Measurements from ENCODE around the gene FEM1C. TPM values are rescaled to one million over a fixed set of nuclear protein-coding genes. Genes with fewer than 3 reads are reported as not detected.

FEM1C gene
- total RNA-seq, 1 donor, result 17.4 TPM

DNA sequence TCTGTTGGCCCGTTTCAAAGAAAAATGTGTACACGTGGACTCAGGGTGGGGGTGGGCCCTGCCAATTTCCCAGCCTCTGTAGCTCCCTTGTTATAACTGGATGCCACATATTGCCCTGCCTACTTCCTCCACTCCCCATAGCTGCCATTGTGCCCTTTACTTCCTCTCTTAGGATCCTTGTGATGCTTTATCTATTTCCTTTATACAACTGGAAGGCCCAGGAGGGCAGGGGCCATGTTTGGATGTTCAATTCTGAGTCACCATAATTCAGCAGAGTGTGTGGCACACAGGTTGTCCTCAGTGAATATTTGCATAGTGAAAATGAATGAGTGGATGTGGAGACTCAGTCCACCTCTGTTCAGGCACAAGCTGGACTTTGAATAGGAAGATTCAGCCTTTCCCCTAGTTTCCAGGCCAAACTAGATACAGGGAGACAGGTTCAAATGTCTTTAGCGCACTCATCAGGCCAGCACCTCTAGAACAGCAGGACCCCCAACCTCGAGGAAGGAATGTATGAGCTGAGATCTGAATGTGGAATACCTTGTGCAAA is 10.6 kb upstream of the FEM1C start:
- H2AFZ ChIP-seq (ENCODE audit: low read length), result no peak overlapping the region
- no peak for DNase-seq (ENCODE audit: insufficient read length, low spot score, missing footprints)
- H3K9me3 ChIP-seq (ENCODE audit: low read depth, low read length), result no peaks in the 10 kb centered on the region
- H3K27me3 ChIP-seq (ENCODE audit: insufficient read depth, low read length), result no peaks in the 10 kb centered on the region
- no peak overlapping the region for H3K4me2 ChIP-seq (ENCODE audit: insufficient read depth, low read length)
- no peaks in the 10 kb centered on the region for H3K36me3 ChIP-seq (ENCODE audit: insufficient read depth, low read length)
- TF ChIP-seq, protein P1, sequence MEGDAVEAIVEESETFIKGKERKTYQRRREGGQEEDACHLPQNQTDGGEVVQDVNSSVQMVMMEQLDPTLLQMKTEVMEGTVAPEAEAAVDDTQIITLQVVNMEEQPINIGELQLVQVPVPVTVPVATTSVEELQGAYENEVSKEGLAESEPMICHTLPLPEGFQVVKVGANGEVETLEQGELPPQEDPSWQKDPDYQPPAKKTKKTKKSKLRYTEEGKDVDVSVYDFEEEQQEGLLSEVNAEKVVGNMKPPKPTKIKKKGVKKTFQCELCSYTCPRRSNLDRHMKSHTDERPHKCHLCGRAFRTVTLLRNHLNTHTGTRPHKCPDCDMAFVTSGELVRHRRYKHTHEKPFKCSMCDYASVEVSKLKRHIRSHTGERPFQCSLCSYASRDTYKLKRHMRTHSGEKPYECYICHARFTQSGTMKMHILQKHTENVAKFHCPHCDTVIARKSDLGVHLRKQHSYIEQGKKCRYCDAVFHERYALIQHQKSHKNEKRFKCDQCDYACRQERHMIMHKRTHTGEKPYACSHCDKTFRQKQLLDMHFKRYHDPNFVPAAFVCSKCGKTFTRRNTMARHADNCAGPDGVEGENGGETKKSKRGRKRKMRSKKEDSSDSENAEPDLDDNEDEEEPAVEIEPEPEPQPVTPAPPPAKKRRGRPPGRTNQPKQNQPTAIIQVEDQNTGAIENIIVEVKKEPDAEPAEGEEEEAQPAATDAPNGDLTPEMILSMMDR (IDR thresholded peaks at IDR 0.05; ENCODE audit: extremely low read depth, low read depth, low read length), result no peak
- H3K79me2 ChIP-seq (ENCODE audit: insufficient read depth, low read length), result no peaks in the 10 kb centered on the region
- peaks cover 15% of the 10 kb centered on the region for H3K4me1 ChIP-seq (ENCODE audit: insufficient read depth, low read length)
- no peak overlapping the region for H3K4me3 ChIP-seq (ENCODE audit: insufficient read depth, low read length)
- no peaks in the 10 kb centered on the region for H4K20me1 ChIP-seq (ENCODE audit: insufficient read depth, low read length)
- H3K27ac ChIP-seq (ENCODE audit: low read depth, low read length), result no peak overlapping the region

DNA sequence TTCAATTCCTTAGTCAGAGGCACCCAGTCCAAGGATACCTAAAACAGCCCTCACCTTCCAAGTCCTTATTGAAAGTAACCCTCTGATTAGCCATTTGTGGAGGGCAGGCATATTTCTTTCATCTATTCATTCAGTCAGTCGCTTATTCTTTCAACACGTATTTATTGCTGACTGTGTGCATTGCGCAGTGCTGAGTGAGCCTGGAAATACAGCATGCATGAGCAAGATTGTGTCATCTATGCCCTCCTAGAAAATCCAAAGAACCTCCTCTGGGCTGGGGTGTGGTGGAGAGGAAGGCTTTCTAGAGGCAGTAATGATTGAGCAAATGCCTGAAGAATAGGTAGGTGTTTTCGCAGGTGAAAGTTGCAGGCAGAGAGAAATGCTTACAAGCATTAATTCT is 8.5 kb upstream of the FEM1C start:
- Histone ChIP-seq H3K36me3 (ENCODE audit: insufficient read depth, low read length) (no peaks in the 10 kb centered on the region), H3K27ac (ENCODE audit: low read depth, low read length) (no peak overlapping the region), H3K27me3 (ENCODE audit: insufficient read depth, low read length) (no peaks in the 10 kb centered on the region), H3K4me1 (ENCODE audit: insufficient read depth, low read length) (peaks cover 7% of the 10 kb centered on the region), H3K4me3 (ENCODE audit: insufficient read depth, low read length) (no peak overlapping the region), H2AFZ (ENCODE audit: low read length) (peak overlapping the region; percentile 20), H3K79me2 (ENCODE audit: insufficient read depth, low read length) (no peaks in the 10 kb centered on the region), H3K4me2 (ENCODE audit: insufficient read depth, low read length) (no peak overlapping the region), H3K9me3 (ENCODE audit: low read depth, low read length) (no peaks in the 10 kb centered on the region), H4K20me1 (ENCODE audit: insufficient read depth, low read length) (no peaks in the 10 kb centered on the region)
- TF ChIP-seq, protein P1 (IDR thresholded peaks at IDR 0.05; ENCODE audit: extremely low read depth, low read depth, low read length), result no peak
- DNase-seq (ENCODE audit: insufficient read length, low spot score, missing footprints), result no peak

DNA sequence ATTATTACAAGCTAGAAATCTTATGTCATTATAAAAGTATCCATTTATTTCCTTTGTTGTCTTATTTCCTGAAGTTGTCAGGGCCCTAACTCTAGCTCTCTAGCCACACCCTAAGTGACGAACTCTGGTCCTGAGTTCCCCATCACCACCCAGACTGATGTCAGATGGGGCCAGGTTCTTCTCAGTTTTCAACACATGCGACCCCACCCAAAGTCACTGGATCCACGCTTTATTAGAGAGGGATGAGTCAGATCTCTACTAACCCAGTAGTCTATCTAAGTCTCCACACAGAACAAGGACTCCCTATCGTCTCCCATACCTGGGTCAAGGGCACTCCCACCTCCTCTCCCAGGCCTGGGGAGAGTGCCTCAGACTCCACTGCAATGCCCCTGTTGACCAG is 6.8 kb upstream of the FEM1C start:
- Histone ChIP-seq H3K27me3 (ENCODE audit: insufficient read depth, low read length) (no peaks in the 10 kb centered on the region), H3K27ac (ENCODE audit: low read depth, low read length) (no peak overlapping the region), H3K36me3 (ENCODE audit: insufficient read depth, low read length) (no peaks in the 10 kb centered on the region), H3K79me2 (ENCODE audit: insufficient read depth, low read length) (no peaks in the 10 kb centered on the region), H2AFZ (ENCODE audit: low read length) (peak overlapping the region; percentile 42), H4K20me1 (ENCODE audit: insufficient read depth, low read length) (no peaks in the 10 kb centered on the region), H3K4me3 (ENCODE audit: insufficient read depth, low read length) (no peak overlapping the region), H3K4me2 (ENCODE audit: insufficient read depth, low read length) (no peak overlapping the region), H3K4me1 (ENCODE audit: insufficient read depth, low read length) (peaks cover 4% of the 10 kb centered on the region), H3K9me3 (ENCODE audit: low read depth, low read length) (no peaks in the 10 kb centered on the region)
- TF ChIP-seq, protein P1 (IDR thresholded peaks at IDR 0.05; ENCODE audit: extremely low read depth, low read depth, low read length), result no peak
- DNase-seq (ENCODE audit: insufficient read length, low spot score, missing footprints), result peak; percentile 47

DNA sequence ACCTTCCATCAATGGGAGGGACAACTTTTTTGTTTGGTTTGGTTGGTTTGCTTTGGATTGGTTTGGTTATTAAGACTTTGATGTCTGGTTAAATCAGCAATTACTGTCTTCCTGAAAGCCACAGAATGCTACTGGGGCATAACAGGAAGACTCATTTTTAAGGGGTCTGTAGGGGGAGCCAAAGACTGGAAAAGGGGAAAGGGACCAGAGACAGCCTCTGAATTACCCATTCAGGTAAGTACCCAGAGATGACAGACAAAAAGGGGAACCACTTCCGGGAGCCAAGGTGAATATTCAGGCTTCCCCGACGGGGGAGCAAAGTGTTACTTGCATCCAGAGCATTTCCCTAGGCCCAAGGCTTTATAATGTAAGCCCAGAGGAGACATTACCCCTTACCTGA is 4.6 kb upstream of the FEM1C start:
- peaks cover 3% of the 10 kb centered on the region for H3K9me3 ChIP-seq (ENCODE audit: low read depth, low read length)
- no peaks in the 10 kb centered on the region for H3K79me2 ChIP-seq (ENCODE audit: insufficient read depth, low read length)
- DNase-seq (ENCODE audit: insufficient read length, low spot score, missing footprints), result no peak
- peaks cover 4% of the 10 kb centered on the region for H3K4me1 ChIP-seq (ENCODE audit: insufficient read depth, low read length)
- H3K27ac ChIP-seq (ENCODE audit: low read depth, low read length), result no peak overlapping the region
- no peaks in the 10 kb centered on the region for H3K27me3 ChIP-seq (ENCODE audit: insufficient read depth, low read length)
- no peak overlapping the region for H3K4me2 ChIP-seq (ENCODE audit: insufficient read depth, low read length)
- H2AFZ ChIP-seq (ENCODE audit: low read length), result no peak overlapping the region
- H3K4me3 ChIP-seq (ENCODE audit: insufficient read depth, low read length), result no peak overlapping the region
- TF ChIP-seq, protein P1 (IDR thresholded peaks at IDR 0.05; ENCODE audit: extremely low read depth, low read depth, low read length), result no peak
- H3K36me3 ChIP-seq (ENCODE audit: insufficient read depth, low read length), result no peaks in the 10 kb centered on the region
- no peaks in the 10 kb centered on the region for H4K20me1 ChIP-seq (ENCODE audit: insufficient read depth, low read length)

All from osteoblast (primary cell).